MCF 10A (cell line): ENCODE data around the gene RFX4. TPM values are rescaled to one million over a fixed set of nuclear protein-coding genes. Genes with fewer than 3 reads are reported as not detected.

Experiments
- BruUV-seq: library from RNA; stranded (reverse); fragments of 400-500 nt; replicated peaks from 2 replicates; lab custom pipeline; 2021; lab: Mats Ljungman, UMichigan
- CTCF ChIA-PET: fragments of 300-600 bp; sonication (Branson Sonifier 250); formaldehyde crosslinking; extraction: SDS; loops from one replicate; lab custom pipeline; 2021; ENCODE audit warnings: antibody characterized with exemption, inconsistent platforms; lab: Yijun Ruan, JAX
- POLR2A ChIA-PET: fragments of 300-600, 350-650 bp; sonication (Branson Sonifier 250); formaldehyde crosslinking; extraction: SDS; loops from one replicate; lab custom pipeline; 2020; ENCODE audit warnings: antibody characterized with exemption, inconsistent platforms; lab: Yijun Ruan, JAX
- DNase-seq: peaks from one replicate; pipeline ENCODE4 v3.0.0-alpha.2; 2018; ENCODE audit not compliant: unreplicated experiment
- H3K27ac Mint-ChIP-seq: one replicate; pipeline ENCODE4 v1.8.0; 2022; ENCODE audit warnings: mild to moderate bottlenecking, low read depth, mixed read lengths; ENCODE audit not compliant: unreplicated experiment
- H3K27me3 Mint-ChIP-seq: one replicate; pipeline ENCODE4 v1.8.0; 2022; ENCODE audit warnings: mixed read lengths; ENCODE audit not compliant: insufficient read depth, unreplicated experiment
- H3K36me3 Mint-ChIP-seq: one replicate; pipeline ENCODE4 v1.8.0; 2022; ENCODE audit warnings: mild to moderate bottlenecking, moderate library complexity, mixed read lengths; ENCODE audit not compliant: insufficient read depth, unreplicated experiment
- H3K4me1 Mint-ChIP-seq: one replicate; pipeline ENCODE4 v1.8.0; 2022; ENCODE audit warnings: mixed read lengths; ENCODE audit not compliant: insufficient read depth, unreplicated experiment
- H3K4me3 Mint-ChIP-seq: one replicate; pipeline ENCODE4 v1.8.0; 2022; ENCODE audit warnings: mild to moderate bottlenecking, moderate library complexity, mixed read lengths; ENCODE audit not compliant: unreplicated experiment
- H3K9me3 Mint-ChIP-seq: one replicate; pipeline ENCODE4 v1.8.0; 2022; ENCODE audit warnings: mixed read lengths; ENCODE audit not compliant: unreplicated experiment
- intact Hi-C: fragments of 100-400 bp; cut with micrococcal nuclease; formaldehyde crosslinking; loops from 2 replicates; pipeline ENCODE4 v1.14.1; 2022
- total RNA-seq: library from RNA; stranded (reverse); gene quantifications from 2 replicates; pipeline ENCODE4 v1.2.3, GENCODE V29; 2022
- TF ChIP-seq, protein P1 (sequence below): fragments of 200-600 bp; IDR thresholded peaks from one replicate; pipeline ENCODE4 v1.8.0; 2022; ENCODE audit warnings: antibody characterized with exemption, mild to moderate bottlenecking; ENCODE audit not compliant: unreplicated experiment

Gene RFX4
- total RNA-seq, 1 experiment from 2014 or later, result not detected

DNA sequence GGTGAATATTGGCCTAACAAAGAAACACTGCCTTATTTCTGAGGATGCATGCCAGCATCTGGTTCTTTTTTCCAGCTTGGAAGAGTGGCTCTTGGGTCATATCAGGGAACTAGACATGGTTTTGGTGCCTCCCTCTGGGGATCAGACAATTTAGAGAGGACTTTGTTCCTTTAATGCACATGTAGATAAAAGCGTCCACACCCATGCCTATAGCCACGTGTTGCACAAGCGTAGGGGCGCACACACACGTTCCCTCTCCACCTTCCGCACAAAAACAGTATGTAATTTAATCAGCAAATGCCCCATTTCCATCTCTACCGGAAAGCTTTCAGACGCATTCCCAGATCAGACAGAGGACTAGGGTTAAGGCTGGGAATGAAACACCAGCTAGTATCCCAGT is 130.0 kb downstream of the RFX4 start:
- BruUV-seq, result no TSS peak
- Mint-ChIP-seq H3K4me3 (no peak overlapping the region), H3K27ac (no peak overlapping the region), H3K36me3 (no peaks in the 10 kb centered on the region), H3K4me1 (no peaks in the 10 kb centered on the region), H3K9me3 (no peaks in the 10 kb centered on the region), H3K27me3 (no peaks in the 10 kb centered on the region)
- intact Hi-C loops, result no loop called here
- ChIA-PET POLR2A (no interaction called here), CTCF (no interaction called here)
- TF ChIP-seq, protein P1, sequence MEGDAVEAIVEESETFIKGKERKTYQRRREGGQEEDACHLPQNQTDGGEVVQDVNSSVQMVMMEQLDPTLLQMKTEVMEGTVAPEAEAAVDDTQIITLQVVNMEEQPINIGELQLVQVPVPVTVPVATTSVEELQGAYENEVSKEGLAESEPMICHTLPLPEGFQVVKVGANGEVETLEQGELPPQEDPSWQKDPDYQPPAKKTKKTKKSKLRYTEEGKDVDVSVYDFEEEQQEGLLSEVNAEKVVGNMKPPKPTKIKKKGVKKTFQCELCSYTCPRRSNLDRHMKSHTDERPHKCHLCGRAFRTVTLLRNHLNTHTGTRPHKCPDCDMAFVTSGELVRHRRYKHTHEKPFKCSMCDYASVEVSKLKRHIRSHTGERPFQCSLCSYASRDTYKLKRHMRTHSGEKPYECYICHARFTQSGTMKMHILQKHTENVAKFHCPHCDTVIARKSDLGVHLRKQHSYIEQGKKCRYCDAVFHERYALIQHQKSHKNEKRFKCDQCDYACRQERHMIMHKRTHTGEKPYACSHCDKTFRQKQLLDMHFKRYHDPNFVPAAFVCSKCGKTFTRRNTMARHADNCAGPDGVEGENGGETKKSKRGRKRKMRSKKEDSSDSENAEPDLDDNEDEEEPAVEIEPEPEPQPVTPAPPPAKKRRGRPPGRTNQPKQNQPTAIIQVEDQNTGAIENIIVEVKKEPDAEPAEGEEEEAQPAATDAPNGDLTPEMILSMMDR, result no peak
- no peak for DNase-seq

DNA sequence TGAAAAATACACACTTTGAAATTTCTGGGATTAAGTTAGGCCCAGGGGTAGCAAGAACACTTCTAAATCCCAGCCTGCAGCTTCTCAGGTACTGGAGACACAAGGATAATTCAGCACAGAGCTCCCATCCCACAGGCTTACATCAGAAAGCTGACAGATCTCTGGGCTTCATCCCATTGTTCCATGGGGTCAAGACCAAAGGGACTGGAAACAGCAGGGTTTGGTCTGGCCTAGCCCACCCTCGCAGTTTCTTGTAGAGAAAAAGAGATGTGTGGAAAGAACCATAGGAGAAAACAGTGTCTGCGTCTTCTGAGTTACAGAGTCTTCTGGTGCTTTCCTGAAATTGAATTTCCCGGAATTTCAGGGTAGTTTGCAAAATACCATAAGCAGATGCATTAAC is 132.1 kb downstream of the RFX4 start:
- POLR2A ChIA-PET, result no interaction called here
- H3K36me3 Mint-ChIP-seq, result no peaks in the 10 kb centered on the region
- intact Hi-C loops, result no loop called here
- no peaks in the 10 kb centered on the region for H3K9me3 Mint-ChIP-seq
- no peaks in the 10 kb centered on the region for H3K27me3 Mint-ChIP-seq
- TF ChIP-seq, protein P1, result no peak
- no TSS peak for BruUV-seq
- no peak overlapping the region for H3K4me3 Mint-ChIP-seq
- no peak for DNase-seq
- CTCF ChIA-PET, result no interaction called here
- no peak overlapping the region for H3K27ac Mint-ChIP-seq
- H3K4me1 Mint-ChIP-seq, result no peaks in the 10 kb centered on the region

DNA sequence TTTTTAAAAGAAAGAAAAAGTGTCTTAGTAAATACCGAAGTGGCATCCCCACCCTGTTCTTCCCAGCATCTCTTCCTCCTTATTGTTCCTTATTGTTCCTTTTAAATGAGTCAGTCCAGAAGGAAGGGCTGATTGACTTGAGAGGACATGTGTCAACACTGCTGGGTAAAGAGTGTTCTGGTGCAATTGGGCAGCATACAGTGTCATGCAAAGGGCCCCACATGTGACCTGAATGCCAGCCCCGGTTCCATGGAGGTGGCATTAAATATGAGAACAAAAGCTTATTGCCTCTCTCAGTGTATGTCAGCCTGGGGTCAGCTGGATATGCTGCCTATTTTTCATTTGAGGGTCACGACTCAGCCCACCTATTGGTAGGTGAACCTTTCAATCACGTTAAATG is 132.8 kb downstream of the RFX4 start:
- Mint-ChIP-seq H3K9me3 (no peaks in the 10 kb centered on the region), H3K4me1 (no peaks in the 10 kb centered on the region), H3K36me3 (no peaks in the 10 kb centered on the region), H3K27me3 (peaks cover 3% of the 10 kb centered on the region), H3K27ac (no peak overlapping the region), H3K4me3 (no peak overlapping the region)
- DNase-seq, result no peak
- CTCF ChIA-PET, result interaction anchor here (0.6 kb wide), 1 partner anchor 1798 kb away, joined by 3 read pairs; no protein-coding TSS in a partner anchor
- POLR2A ChIA-PET, result no interaction called here
- TF ChIP-seq, protein P1, result no peak
- intact Hi-C loops, result no loop called here
- BruUV-seq, result no TSS peak

DNA sequence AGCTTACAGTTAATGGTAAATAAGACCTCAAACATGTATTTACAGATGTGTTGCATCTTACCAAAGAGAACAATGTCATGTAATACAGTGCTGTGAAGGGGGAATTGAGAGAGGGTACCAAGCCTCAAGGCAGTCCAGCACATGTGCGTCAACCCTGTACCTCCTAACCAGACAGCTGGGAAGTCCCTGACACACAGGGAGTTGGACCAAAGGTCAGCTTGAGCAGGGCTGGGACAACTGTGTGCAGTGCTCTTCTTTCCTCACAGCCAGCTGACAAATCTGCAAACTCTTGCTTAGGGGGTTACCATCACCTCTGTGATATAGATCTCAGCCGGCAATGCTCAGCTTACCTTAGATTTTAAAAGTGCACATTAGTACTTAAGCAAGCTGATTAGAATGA is 134.9 kb downstream of the RFX4 start:
- no peak overlapping the region for H3K27ac Mint-ChIP-seq
- no peaks in the 10 kb centered on the region for H3K9me3 Mint-ChIP-seq
- H3K4me1 Mint-ChIP-seq, result no peaks in the 10 kb centered on the region
- no TSS peak for BruUV-seq
- no peak for DNase-seq
- H3K27me3 Mint-ChIP-seq, result peaks cover 19% of the 10 kb centered on the region
- TF ChIP-seq, protein P1, result no peak
- POLR2A ChIA-PET, result no interaction called here
- H3K36me3 Mint-ChIP-seq, result no peaks in the 10 kb centered on the region
- intact Hi-C loops, result no loop called here
- H3K4me3 Mint-ChIP-seq, result no peak overlapping the region
- CTCF ChIA-PET, result no interaction called here
